ENCODE measurements around the gene MRPS35. TPM values are rescaled to one million over a fixed set of nuclear protein-coding genes. Genes with fewer than 3 reads are reported as not detected.
A peak's percentile ranks its signal among the peaks of the same experiment; 100 is the strongest.

MRPS35 gene
- total and polyA plus RNA-seq, 2 donors (not counting 1 experiment from before 2014, with no cell fraction given), result 17.4 to 24.5 TPM

DNA sequence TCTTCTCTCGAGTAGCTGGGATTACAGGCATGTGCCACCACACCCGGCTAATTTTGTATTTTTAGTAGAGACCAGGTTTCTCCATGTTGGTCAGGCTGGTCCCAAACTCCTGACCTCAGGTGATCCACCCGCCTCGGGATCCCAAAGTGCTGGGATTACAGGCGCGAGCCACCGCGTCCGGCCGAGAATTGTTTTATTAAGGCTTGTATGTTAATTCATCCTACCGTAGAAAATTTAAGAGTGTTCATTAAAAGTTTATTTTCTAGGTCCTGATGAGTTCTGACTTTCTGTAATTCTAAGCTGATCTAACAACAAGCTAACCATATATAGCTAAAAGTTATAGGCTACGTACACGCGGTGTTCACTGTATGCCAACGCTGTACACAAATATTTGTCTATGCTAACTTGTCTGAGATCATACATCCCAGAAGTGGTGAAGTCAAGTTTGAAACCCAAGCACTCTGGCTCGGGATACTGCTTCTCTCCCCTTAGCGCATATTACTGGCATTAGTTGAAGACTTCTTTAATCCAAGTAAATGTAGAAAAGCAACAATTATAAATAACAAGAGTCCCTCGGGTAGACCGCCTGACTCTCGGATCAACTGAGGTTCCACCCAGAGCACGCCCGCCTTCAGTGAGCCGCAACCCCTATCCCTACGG, 570 bp upstream of the MRPS35 start:
- H3K27ac Mint-ChIP-seq, result peak overlapping the region; percentile 97
- Histone ChIP-seq H2AFZ (ENCODE audit: insufficient read depth, low read depth, low read length, poor library complexity, severe bottlenecking) (peak overlapping the region; percentile 95), H3K27ac (ENCODE audit: low read length in 2 of 2) (peak overlapping the region; percentile 68 to 80), H4K20me1 (ENCODE audit: control insufficient read depth, insufficient read depth, low read length, poor library complexity, severe bottlenecking) (peaks cover 16% of the 10 kb centered on the region), H3K4me2 (replicated peaks; ENCODE audit: low read depth, low read length, poor library complexity, severe bottlenecking) (peak overlapping the region; percentile 80), H3K9me3 (ENCODE audit: control extremely low read depth in 1 of 3, control insufficient read depth in 2 of 3, insufficient read depth in 1 of 3, low read length in 2 of 3) (peaks cover 0 to 4% (median 0%) of the 10 kb centered on the region in 3 donors), H3K4me1 (ENCODE audit: control insufficient read depth in 2 of 2, insufficient read depth in 2 of 2, low read length in 2 of 2) (peaks cover 12 to 16% of the 10 kb centered on the region in 2 donors), H3K4me3 (ENCODE audit: control extremely low read depth in 1 of 5, extremely low read depth in 1 of 5, insufficient read depth in 1 of 5, low read depth in 2 of 5, low read length in 4 of 5) (peak overlapping the region; percentile 71 to 96 (median 92)), H3K27me3 (replicated peaks in 1 of 4; ENCODE audit: control extremely low read depth in 1 of 4, control insufficient read depth in 3 of 4, insufficient read depth in 4 of 4, low read length in 3 of 4) (peaks cover 0 to 4% (median 0%) of the 10 kb centered on the region in 4 experiments), H3K79me2 (ENCODE audit: control insufficient read depth, insufficient read depth, low read length) (peaks cover 46% of the 10 kb centered on the region), H3K36me3 (replicated peaks in 1 of 2; ENCODE audit: control extremely low read depth in 1 of 2, control insufficient read depth in 1 of 2, extremely low read depth in 1 of 2, insufficient read depth in 2 of 2, low read length in 1 of 2) (peaks cover 0 to 5% of the 10 kb centered on the region in 2 experiments), H3K9ac (ENCODE audit: low read length) (peak overlapping the region; percentile 79)
- ChIA-PET POLR2A (interaction anchor here (1.8 kb wide), 1 partner anchor 70 kb away, joined by 9 read pairs; the partner anchor contains the start of genes KLHL42 and MANSC4), CTCF (interaction anchor here (1.0 to 1.2 kb wide), 2 partner anchors 69 to 276 kb away, joined by 3 read pairs; partner anchors contain the start of genes KLHL42 and MANSC4)
- DNase-seq (no peak), ATAC-seq (ENCODE audit: low read depth) (peak; percentile 28)
- TF ChIP-seq EZH2 (IDR thresholded peaks at IDR 0.05; ENCODE audit: borderline replicate concordance, insufficient read depth, low read depth, low read length, poor library complexity, severe bottlenecking), result no peak
- TF ChIP-seq, protein P1, sequence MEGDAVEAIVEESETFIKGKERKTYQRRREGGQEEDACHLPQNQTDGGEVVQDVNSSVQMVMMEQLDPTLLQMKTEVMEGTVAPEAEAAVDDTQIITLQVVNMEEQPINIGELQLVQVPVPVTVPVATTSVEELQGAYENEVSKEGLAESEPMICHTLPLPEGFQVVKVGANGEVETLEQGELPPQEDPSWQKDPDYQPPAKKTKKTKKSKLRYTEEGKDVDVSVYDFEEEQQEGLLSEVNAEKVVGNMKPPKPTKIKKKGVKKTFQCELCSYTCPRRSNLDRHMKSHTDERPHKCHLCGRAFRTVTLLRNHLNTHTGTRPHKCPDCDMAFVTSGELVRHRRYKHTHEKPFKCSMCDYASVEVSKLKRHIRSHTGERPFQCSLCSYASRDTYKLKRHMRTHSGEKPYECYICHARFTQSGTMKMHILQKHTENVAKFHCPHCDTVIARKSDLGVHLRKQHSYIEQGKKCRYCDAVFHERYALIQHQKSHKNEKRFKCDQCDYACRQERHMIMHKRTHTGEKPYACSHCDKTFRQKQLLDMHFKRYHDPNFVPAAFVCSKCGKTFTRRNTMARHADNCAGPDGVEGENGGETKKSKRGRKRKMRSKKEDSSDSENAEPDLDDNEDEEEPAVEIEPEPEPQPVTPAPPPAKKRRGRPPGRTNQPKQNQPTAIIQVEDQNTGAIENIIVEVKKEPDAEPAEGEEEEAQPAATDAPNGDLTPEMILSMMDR (IDR thresholded peaks at IDR 0.05), result no peak
- peaks cover 31% of the 10 kb centered on the region for H3K4me1 Mint-ChIP-seq
- 22% methylated on average over 11 of the region's 24 CpGs for WGBS (ENCODE audit: insufficient coverage)
- H3K4me3 Mint-ChIP-seq, result peak overlapping the region; percentile 97
- H3K9me3 Mint-ChIP-seq (ENCODE audit: insufficient read depth), result no peaks in the 10 kb centered on the region
- H3K27me3 Mint-ChIP-seq, result peaks cover 7% of the 10 kb centered on the region
- intact Hi-C loops (cut with micrococcal nuclease), result loop anchor here (1.0 to 5.0 kb wide), 5 partner anchors 71 to 878 kb away; partner anchors contain the start of genes CCDC91, KLHL42, MANSC4 and PPFIBP1

DNA sequence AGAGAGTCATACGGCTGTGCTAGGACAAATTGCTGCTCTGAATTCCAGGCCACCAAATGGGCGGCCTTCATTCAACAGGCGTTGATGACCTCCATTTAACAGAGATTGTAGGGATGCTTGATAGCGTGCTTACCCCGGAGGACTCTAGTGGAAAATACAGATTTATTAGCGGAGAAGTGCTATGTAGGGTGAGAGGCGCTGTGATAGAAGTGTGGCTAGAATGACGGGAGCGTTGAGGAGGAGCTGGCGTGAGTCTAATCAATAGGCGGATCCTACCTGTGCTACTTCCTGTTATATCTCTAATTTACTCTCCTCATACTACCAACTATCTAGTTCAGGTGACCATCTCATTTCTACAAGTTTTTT, 668 bp downstream of the MRPS35 start:
- Mint-ChIP-seq H3K4me1 (peaks cover 31% of the 10 kb centered on the region), H3K27ac (peak overlapping the region; percentile 97), H3K27me3 (peaks cover 7% of the 10 kb centered on the region), H3K4me3 (peak overlapping the region; percentile 97), H3K9me3 (ENCODE audit: insufficient read depth) (no peaks in the 10 kb centered on the region)
- no peak for TF ChIP-seq EZH2 (IDR thresholded peaks at IDR 0.05; ENCODE audit: borderline replicate concordance, insufficient read depth, low read depth, low read length, poor library complexity, severe bottlenecking)
- TF ChIP-seq, protein P1 (IDR thresholded peaks at IDR 0.05), result no peak
- Histone ChIP-seq H3K4me1 (ENCODE audit: control insufficient read depth in 2 of 2, insufficient read depth in 2 of 2, low read length in 2 of 2) (peaks cover 12 to 16% of the 10 kb centered on the region in 2 donors), H3K79me2 (ENCODE audit: control insufficient read depth, insufficient read depth, low read length) (peaks cover 49% of the 10 kb centered on the region), H3K27ac (ENCODE audit: low read length in 2 of 2) (peak overlapping the region in 1 of 2 donors; percentile 80), H3K36me3 (replicated peaks in 1 of 2; ENCODE audit: control extremely low read depth in 1 of 2, control insufficient read depth in 1 of 2, extremely low read depth in 1 of 2, insufficient read depth in 2 of 2, low read length in 1 of 2) (peaks cover 1 to 8% of the 10 kb centered on the region in 2 experiments), H3K4me3 (ENCODE audit: control extremely low read depth in 1 of 5, extremely low read depth in 1 of 5, insufficient read depth in 1 of 5, low read depth in 2 of 5, low read length in 4 of 5) (peak overlapping the region; percentile 46 to 96 (median 88)), H3K4me2 (replicated peaks; ENCODE audit: low read depth, low read length, poor library complexity, severe bottlenecking) (peak overlapping the region; percentile 80), H3K9ac (ENCODE audit: low read length) (peak overlapping the region; percentile 79), H2AFZ (ENCODE audit: insufficient read depth, low read depth, low read length, poor library complexity, severe bottlenecking) (peak overlapping the region; percentile 95), H3K9me3 (ENCODE audit: control extremely low read depth in 1 of 3, control insufficient read depth in 2 of 3, insufficient read depth in 1 of 3, low read length in 2 of 3) (peaks cover 0 to 4% (median 0%) of the 10 kb centered on the region in 3 donors), H4K20me1 (ENCODE audit: control insufficient read depth, insufficient read depth, low read length, poor library complexity, severe bottlenecking) (peaks cover 16% of the 10 kb centered on the region), H3K27me3 (replicated peaks in 1 of 4; ENCODE audit: control extremely low read depth in 1 of 4, control insufficient read depth in 3 of 4, insufficient read depth in 4 of 4, low read length in 3 of 4) (peaks cover 0 to 4% (median 0%) of the 10 kb centered on the region in 4 experiments)
- CTCF ChIA-PET, result no interaction called here
- DNase-seq, result no peak
- intact Hi-C loops (cut with micrococcal nuclease), result loop anchor here (2.0 to 5.0 kb wide), 3 partner anchors 70 to 699 kb away; partner anchors contain the start of genes CCDC91, KLHL42, MANSC4 and TM7SF3
- 4% methylated on average over 4 of the region's 11 CpGs for WGBS (ENCODE audit: insufficient coverage)
- no peak for ATAC-seq (ENCODE audit: low read depth)
- POLR2A ChIA-PET, result no interaction called here
